DMS153 (cell line): ENCODE measurements around the gene LARGE2.

Experiments used
- DNase-seq: peaks from one replicate; lab custom pipeline; 2025; lab: John Stamatoyannopoulos, UW

Gene LARGE2

GRCh38 chr11:45922425-45923082 is at the start of gene LARGE2:
Gene LARGE2, plus strand, starts transcription at chr11:45922656. Its CDS starts 227 bp downstream, at chr11:45922883.
- DNase-seq: peak; percentile 55

- DNase-seq: no peak
Observed at GRCh38 chr11:45876401-45876800, 46.1 kb upstream of the LARGE2 start.

GRCh38 chr11:45877221-45877620 is 45.2 kb upstream of the LARGE2 start:
- no peak for DNase-seq

GRCh38 chr11:45877845-45878244 is 44.6 kb upstream of the LARGE2 start:
- DNase-seq: no peak

GRCh38 chr11:45879803-45880686 is 42.4 kb upstream of the LARGE2 start:
- DNase-seq: peak; percentile 64

GRCh38 chr11:45880772-45881570 is 41.5 kb upstream of the LARGE2 start:
- no peak for DNase-seq

- no peak for DNase-seq
Observed at GRCh38 chr11:45881708-45882368, 40.6 kb upstream of the LARGE2 start.

GRCh38 chr11:45884596-45885185 is 37.8 kb upstream of the LARGE2 start:
- DNase-seq: no peak

GRCh38 chr11:45885274-45885920 is 37.1 kb upstream of the LARGE2 start, which contains the start of gene MAPK8IP1:
Gene MAPK8IP1, plus strand, starts transcription at chr11:45885651. Its CDS starts 170 bp downstream, at chr11:45885821.
- DNase-seq: no peak

GRCh38 chr11:45885921-45886721 is 36.3 kb upstream of the LARGE2 start:
- no peak for DNase-seq

- no peak for DNase-seq
Observed at GRCh38 chr11:45886816-45887520, 35.5 kb upstream of the LARGE2 start.

GRCh38 chr11:45887587-45887986 is 34.9 kb upstream of the LARGE2 start:
- DNase-seq: no peak

GRCh38 chr11:45889555-45889954 is 32.9 kb upstream of the LARGE2 start:
- no peak for DNase-seq

GRCh38 chr11:45889966-45890365 is 32.5 kb upstream of the LARGE2 start:
- no peak for DNase-seq

GRCh38 chr11:45890886-45891550 is 31.4 kb upstream of the LARGE2 start:
- DNase-seq: no peak

GRCh38 chr11:45892856-45893255 is 29.6 kb upstream of the LARGE2 start:
- no peak for DNase-seq

GRCh38 chr11:45894555-45895247 is 27.8 kb upstream of the LARGE2 start:
- no peak for DNase-seq
